ENCODE measurements around the gene TDG.

The TDG gene

DNA sequence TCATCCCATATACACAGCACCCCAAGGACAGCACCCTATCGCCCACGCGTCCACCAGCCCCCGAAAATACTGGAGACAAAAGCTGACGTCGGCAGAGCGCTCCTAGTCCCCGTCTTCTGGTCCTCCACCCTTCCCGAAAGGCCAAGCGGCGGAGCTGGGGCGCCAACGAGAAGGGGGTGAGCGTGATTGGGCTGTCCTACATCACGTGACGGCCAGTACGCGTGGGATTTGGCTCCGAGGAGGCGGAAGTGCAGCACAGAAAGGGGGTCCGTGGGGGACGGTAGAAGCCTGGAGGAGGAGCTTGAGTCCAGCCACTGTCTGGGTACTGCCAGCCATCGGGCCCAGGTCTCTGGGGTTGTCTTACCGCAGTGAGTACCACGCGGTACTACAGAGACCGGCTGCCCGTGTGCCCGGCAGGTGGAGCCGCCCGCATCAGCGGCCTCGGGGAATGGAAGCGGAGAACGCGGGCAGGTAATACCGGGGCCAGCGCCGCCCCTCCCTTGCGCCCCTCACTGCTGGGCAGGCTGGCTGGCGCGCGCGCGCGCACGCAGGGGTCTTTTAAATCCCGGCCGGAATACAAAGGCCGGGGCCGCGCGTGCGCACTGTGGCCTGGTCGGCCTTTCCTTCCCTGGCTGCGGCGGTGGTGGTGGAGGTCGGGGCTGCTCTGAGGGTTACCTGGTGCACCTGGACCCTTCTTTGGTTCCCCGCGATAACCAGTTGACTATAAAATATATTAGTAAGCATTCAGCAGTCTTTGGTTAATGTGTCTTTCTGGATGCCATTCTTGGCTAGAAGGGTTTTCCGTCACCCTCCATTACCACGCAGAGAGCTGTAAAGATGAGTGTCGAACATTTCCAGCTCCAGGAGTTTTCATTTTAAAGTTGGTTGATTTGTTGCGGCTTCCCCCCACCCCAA lies at the start of gene TDG:
Gene TDG (plus strand): TSS at position 283 of the 915 bp plus-strand sequence. CDS start 166 bp downstream, at position 449.
- peak; percentile 98 for DNase-seq (ENCODE audit: low spot score)

- DNase-seq (ENCODE audit: low spot score) = no peak
These were observed 47.8 kb upstream of the TDG start for GRCh38 chr12:103917873-103918272.

DNA sequence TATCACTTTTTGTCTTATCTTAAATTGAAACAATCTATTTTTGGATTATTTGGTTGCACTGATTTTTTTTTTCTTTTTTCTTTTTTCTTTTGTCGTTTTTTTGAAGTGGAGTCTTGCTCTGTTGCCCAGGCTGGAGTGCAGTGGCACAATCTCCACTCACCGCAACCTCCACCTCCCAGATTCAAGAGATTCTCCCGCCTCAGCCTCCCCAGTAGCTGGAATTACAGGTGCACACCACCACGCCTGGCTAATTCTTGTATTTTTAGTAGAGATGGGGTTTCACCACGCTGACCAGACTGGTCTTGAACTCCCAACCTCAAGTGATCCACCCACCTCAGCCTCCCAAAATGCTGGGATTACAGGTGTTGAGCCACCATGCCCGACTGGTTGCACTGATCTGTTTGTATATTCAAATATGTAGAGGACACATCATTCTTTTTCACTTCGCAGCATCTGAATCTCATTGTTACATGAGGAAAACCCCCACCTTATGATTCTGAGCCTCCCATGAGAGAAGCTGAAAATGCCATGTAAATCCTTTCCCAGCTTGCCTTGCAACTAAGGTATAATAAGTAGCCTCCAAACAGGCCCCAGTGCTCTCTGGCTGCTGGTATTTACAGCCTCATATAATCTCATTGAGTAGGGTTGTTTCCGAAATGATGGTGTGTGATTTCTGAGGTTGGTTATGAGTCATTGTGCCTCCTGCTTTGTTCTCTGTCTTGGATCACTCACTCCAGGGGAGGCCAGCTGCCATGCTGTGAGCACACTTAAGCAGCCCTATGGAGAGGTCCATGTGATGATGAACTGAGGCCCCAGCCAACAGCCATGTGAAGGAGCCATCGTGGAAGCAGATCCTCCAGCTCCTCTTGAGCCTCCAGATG lies 40.7 kb upstream of the TDG start:
- no peak for DNase-seq (ENCODE audit: low spot score)

DNA sequence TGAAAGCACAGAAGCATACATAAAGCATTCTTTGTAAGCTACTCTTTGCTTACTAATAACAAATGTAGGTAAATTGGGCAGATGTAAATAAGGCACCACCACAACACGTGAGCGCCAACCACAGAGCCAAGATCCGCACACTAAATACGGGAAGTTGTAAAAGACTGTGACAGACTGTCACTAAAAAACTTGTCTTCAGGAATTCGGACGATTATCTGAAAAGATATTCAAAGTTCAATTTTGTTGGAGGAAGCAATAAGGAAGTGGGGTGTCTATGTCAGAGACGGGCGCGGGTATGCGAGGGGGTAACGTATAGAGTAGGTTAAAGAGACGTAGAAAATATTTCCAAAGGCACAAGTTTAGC lies 37.0 kb upstream of the TDG start:
- DNase-seq (ENCODE audit: low spot score) = peak; percentile 30

- DNase-seq (ENCODE audit: low spot score) = peak; percentile 96
These were observed 36.5 kb upstream of the TDG start for GRCh38 chr12:103929046-103929783.

DNA sequence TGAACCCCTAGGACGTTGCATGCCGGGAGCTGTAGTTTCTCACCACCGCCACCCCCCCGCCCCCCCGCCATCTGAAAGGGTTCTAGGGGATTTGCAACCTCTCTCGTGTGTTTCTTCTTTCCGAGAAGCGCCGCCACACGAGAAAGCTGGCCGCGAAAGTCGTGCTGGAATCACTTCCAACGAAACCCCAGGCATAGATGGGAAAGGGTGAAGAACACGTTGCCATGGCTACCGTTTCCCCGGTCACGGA lies 36.0 kb upstream of the TDG start:
- no peak for DNase-seq (ENCODE audit: low spot score)

DNA sequence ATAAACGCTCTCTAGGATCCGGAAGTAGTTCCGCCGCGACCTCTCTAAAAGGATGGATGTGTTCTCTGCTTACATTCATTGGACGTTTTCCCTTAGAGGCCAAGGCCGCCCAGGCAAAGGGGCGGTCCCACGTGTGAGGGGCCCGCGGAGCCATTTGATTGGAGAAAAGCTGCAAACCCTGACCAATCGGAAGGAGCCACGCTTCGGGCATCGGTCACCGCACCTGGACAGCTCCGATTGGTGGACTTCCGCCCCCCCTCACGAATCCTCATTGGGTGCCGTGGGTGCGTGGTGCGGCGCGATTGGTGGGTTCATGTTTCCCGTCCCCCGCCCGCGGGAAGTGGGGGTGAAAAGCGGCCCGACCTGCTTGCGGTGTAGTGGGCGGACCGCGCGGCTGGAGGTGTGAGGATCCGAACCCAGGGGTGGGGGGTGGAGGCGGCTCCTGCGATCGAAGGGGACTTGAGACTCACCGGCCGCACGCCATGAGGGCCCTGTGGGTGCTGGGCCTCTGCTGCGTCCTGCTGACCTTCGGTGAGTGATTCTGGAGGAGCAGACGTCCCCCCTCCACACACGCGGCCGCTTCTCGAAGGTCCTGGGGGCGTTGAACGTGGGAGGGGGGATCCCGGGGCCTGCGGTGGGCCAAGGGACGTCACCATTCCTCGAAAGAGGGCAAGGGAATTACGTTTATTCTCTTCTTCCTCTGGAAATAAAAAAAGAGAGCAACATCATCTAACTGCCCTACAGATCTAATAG lies 35.5 kb upstream of the TDG start, which contains the start of gene HSP90B1:
Gene HSP90B1 (plus strand): TSS at position 377 of the 753 bp plus-strand sequence. CDS start 106 bp downstream, at position 483.
- peak; percentile 100 for DNase-seq (ENCODE audit: low spot score)

GRCh38 chr12:103930787-103931735 lies 34.6 kb upstream of the TDG start:
- peak; percentile 45 for DNase-seq (ENCODE audit: low spot score)

DNA sequence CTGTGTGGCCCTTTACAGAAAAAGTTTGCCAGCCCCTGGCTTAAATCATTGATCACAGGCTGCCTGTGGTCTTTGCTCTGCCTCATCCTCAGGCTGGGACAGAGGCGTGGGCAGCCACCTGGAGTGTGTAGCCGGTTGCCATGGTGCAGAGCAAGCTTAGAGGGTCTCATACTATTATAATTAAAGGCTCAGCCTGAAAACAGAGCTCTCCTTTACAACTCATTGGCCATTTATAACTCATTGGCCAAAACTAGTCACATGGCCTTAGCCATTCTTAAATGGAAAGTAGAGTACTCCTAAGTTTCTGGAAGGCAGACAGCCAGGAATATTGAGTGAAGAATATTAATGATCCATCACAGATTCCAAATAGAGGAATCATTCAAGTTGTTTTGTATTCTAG lies 32.4 kb upstream of the TDG start:
- no peak for DNase-seq (ENCODE audit: low spot score)

- no peak for DNase-seq (ENCODE audit: low spot score)
These were observed 29.0 kb upstream of the TDG start for GRCh38 chr12:103936679-103937078.

DNA sequence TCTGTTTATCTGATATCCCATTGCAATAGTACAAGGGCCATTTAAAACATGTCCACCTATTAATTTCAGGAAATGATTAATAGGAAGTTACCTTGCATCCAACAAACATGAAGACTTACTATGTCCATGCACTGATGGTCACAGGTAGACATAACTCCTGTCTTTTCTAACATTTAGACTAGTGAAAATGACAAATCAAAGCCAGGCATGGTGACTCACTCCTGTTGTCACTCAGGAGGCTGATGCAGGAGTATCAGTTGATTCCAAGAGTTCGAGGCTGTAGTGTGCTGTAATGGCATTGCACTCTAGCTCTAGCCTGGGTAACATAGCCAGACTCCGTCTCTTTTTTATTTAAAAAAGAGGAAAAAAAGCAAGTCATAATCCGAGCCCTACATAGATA lies 20.7 kb upstream of the TDG start:
- DNase-seq (ENCODE audit: low spot score) = no peak

GRCh38 chr12:103947871-103948555 lies 17.7 kb upstream of the TDG start:
- no peak for DNase-seq (ENCODE audit: low spot score)

- no peak for DNase-seq (ENCODE audit: low spot score)
These were observed 16.8 kb upstream of the TDG start for GRCh38 chr12:103948746-103949406.

DNA sequence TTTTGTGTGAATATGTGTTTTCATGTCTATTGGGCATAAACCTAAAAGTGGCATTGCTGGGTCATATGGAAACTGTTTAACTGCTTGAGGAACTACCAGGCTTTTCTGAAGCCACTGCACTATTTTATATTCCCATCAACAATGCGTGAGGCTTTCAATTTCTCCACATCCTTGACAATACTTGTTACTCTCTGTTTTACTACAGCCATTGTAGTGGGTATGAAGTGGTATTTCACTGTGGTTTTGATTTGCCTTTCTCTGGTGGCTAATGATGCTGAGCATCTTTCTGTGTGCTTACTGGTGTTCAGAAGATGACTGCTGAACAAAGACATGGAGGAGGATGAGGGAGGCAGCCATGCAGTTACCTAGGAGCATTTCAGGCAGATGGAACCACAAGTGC lies 13.2 kb upstream of the TDG start:
- no peak for DNase-seq (ENCODE audit: low spot score)

- no peak for DNase-seq (ENCODE audit: low spot score)
These were observed 9.7 kb upstream of the TDG start for GRCh38 chr12:103955811-103956508.

DNA sequence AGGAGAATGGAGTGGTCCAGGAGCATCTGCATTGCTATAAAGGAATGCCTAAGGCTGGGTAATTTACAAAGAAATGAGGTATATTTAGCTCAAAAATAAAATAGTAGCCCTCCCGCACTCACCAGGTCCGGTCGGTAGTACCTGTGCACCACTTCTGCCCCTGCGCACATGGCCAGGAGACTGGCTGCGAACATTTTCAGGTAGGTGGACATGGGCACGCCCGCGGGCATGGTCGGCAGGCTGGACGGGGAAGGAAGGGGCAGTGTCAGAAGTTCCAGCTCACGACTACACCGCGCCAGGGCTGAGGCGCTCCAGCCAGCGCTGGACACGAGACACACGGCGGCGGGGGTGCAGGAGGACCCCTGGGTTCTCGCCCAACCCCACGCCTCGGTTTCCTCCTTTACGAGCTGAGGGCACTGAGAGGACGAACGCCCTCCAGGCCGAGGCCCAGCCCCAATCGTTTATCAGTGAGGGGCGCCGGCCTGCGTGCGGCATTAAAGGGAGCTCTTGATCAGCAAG lies 9.1 kb upstream of the TDG start:
- DNase-seq (ENCODE audit: low spot score) = no peak

GRCh38 chr12:103957865-103958388 lies 7.7 kb upstream of the TDG start:
- DNase-seq (ENCODE audit: low spot score) = no peak

DNA sequence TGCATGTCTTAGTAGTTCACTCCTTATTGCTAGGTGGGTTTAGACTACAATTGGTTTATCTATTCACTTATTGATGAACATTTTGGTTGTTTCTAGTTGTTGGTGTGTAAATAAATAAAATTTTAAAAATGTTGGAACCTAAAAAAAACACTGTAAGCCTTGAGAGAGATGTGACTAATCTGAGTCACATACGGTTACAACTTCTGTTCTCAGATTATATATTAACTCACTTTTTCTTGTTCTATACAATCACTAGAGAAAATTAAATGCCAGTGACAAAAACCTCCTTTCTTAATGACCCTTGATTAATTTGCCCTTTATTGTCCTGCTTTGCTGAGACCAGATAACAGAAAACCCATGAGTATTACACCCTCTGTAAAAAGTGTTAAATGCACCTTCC lies 7.1 kb upstream of the TDG start:
- DNase-seq (ENCODE audit: low spot score) = no peak
